Right kidney (tissue), 1 donor: Measurements from ENCODE around the gene LTBP3.
"Not testable (repeated sequence)": the region's sequence is repeated elsewhere in the genome, so short reads cannot be mapped to it uniquely, and the experiment has no call there.

Experiments used
- DNase-seq: peaks from one replicate; pipeline ENCODE4 v3.0.0-alpha.2; 2016

LTBP3 gene

DNA sequence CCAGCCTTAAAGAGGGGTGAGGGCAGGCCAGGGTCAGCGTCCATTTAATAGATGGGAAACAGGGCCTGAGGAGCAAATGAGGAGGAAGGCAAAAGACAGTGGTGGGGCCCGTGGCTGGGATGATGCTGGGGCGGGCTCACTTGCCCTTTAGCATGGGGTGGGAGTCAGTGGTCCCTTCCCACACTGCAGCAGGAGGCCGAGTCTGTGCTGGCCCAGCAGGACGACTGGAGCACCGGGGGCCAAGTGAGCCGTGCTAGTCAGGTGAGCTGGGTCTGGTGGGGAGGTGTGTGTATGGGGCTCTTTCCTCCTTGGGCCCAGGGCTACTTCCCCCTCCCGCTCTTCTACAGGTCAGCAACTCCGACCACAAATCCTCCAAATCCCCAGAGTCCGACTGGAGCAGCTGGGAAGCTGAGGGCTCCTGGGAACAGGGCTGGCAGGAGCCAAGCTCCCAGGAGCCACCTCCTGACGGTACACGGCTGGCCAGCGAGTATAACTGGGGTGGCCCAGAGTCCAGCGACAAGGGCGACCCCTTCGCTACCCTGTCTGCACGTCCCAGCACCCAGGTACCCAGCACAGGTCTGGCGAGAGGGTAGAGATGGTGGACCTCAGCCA, 20.4 kb downstream of the LTBP3 start:
- no peak for DNase-seq

GRCh38 chr11:65537296-65537597, 20.9 kb downstream of the LTBP3 start:
- no peak for DNase-seq

GRCh38 chr11:65536412-65537295, 21.5 kb downstream of the LTBP3 start:
- DNase-seq: no peak

DNA sequence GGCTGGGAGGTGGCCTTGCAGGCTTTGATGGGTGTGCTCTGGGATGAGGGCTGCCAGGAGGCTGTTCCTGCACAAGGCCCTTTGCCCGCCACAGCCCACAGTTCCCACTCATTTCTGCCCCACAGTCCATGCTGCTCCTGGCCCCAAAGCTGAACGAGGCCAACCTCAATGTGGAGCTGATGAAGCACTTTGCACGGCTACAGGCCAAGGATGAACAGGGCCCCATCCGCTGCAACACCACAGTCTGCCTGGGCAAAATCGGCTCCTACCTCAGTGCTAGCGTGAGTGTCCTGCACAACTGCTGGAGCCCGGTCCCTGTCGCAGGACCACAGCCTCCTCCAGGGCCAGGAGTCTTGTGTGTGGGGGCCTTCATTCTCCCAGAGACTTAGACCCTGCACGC, 23.1 kb downstream of the LTBP3 start:
- no peak for DNase-seq

DNA sequence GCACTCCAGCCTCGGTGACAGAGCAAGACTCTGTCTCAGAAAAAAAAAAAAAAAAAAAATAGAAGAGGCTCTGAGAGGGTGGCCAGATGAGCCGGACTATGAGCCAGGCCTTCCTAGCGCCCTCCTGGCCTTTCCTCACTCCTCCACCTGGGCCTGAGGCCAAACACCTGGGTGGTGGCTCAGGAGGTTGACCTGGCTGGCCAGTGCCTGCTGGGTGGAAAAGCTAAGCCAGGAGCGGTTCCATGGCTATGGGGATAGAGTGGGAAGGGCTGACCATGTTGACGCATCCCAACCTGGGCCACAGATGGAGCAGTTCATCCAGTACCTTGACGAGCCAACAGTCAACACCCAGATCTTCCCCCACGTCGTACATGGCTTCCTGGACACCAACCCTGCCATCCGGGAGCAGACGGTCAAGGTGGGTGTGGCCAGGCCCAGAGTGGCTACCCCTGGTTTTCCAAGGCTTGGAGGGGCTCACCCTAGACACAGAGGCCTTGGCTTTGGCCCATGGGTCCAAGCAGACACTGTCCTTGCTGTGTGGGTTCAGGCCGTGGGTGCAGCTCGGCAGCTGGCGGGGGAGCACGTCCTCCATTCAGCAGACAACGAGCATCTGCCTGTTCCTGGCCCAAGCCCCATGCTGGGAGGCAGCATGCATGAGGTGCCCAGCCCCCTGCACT, 25.6 kb downstream of the LTBP3 start:
- DNase-seq: no peak

DNA sequence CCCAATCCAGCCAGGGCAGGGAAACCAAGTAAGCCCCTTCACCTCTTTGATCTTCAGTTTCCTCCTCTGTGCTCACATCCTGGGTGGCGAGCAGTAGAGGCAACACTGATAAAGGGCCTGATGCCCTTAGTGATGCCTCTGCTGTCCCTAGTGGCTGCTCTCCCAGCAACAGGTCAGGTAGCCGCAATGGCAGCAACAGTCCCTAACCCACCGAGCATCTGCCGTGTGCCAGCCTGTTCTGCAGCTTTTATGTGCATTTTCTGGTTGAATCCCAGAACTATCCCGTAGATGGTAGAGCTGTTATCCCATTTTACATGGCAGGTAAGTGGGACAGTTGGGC, 28.0 kb downstream of the LTBP3 start:
- no peak for DNase-seq

- DNase-seq: no peak
Observed at GRCh38 chr11:65529475-65530156, 28.5 kb downstream of the LTBP3 start.

GRCh38 chr11:65528819-65529350, 29.3 kb downstream of the LTBP3 start:
- no peak for DNase-seq

DNA sequence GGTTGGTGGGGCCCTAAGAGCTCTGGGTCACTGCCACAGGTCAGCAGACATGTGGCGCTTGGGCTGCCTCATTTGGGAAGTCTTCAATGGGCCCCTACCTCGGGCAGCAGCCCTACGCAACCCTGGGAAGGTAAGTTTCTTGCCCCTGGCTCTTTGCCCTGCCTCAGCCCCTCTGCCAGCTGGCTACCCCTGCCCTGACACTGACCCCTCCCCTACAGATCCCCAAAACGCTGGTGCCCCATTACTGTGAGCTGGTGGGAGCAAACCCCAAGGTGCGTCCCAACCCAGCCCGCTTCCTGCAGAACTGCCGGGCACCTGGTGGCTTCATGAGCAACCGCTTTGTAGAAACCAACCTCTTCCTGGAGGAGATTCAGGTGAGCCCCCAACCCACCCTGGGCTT, 31.4 kb downstream of the LTBP3 start:
- DNase-seq: no peak

GRCh38 chr11:65525546-65526480, 32.3 kb downstream of the LTBP3 start:
- no peak for DNase-seq

GRCh38 chr11:65524741-65525545, 33.2 kb downstream of the LTBP3 start, which contains the start of gene SCYL1:
Gene SCYL1 (plus strand): TSS chr11:65525083. CDS start chr11:65525154, 71 bp downstream.
- DNase-seq: peak; percentile 84

DNA sequence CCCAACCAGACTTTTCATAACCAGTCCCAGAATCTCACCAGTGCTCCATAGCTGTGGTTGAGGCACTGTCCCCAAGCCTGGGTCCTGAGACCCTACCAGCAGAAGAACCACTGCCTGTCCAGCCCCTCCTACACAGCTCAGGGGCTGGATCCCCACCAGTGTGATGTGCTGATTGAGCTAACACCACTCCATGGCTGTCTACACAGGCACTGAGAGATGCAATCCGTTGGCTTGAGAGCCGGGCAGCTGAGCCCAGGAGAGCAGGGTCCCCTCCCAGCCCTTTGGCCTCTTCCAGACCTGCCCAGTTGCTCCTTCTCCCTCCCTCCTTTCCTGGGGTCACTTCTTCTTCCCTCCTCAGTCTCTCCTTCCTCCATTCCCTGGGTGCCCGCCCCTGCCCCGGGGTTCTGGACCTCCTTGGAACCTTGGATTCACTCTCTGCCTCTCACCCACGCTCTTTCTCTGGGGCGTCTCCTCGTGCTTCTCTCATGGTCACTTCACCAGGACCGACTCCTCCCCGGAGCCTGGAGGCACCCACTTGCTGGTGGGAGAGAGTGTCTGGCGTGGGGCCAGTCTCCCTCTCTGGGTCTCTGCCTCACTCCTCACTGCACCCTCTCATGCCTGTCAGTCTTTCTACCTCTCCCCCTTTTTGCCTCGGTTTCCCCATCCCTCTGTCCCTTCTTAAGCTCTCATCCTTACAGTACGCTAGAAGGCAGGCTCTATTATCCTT, 34.0 kb downstream of the LTBP3 start:
- DNase-seq: peak; percentile 64

DNA sequence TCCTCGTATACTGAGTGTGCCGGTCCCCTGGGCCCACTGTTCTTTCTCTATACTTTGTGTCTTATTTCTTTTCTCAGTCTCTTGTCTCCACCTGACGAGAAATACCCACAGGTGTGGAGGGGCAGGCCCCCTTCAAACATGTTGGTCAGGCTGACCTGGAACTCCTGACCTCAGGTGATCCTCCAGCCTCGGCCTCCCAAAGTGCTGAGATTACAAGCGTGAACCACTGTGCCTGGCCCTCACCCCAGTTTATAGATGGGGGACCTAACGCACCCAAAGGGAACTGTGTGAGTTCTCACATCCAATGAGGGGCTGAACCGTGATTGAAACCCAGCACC, 34.6 kb downstream of the LTBP3 start:
- not testable (repeated sequence) for DNase-seq

GRCh38 chr11:65522718-65523630, 35.2 kb downstream of the LTBP3 start:
- DNase-seq: peak; percentile 23

GRCh38 chr11:65521777-65522521, 36.2 kb downstream of the LTBP3 start:
- peak; percentile 18 for DNase-seq

DNA sequence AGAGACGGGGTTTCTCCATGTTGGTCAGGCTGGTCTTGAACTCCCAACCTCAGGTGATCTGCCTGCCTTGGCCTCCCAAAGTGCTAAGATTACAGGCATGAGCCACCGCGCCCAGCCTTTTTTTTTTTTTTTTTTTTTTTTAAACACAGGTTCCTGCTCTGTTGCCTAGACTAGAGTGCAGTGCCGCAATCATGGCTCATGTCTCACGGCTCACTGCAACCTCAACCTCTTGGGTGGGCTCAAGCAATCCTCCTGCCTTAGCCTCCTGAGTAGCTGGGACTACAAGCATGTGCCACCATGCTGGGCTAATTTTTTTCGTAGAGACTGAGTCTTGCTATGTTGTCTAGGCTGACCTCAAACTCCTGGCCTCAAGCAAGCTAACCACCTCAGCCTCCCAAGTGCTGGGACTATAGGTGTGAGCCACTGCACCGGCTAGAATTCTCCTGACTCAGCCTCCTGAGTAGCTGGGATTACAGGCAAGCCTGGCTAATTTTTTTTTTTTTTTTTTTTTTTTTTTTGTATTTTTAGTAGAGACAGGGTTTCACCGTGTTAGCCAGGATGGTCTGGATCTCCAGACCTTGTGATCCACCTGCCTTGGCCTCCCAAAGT, 39.1 kb downstream of the LTBP3 start:
- DNase-seq: not testable (repeated sequence)

DNA sequence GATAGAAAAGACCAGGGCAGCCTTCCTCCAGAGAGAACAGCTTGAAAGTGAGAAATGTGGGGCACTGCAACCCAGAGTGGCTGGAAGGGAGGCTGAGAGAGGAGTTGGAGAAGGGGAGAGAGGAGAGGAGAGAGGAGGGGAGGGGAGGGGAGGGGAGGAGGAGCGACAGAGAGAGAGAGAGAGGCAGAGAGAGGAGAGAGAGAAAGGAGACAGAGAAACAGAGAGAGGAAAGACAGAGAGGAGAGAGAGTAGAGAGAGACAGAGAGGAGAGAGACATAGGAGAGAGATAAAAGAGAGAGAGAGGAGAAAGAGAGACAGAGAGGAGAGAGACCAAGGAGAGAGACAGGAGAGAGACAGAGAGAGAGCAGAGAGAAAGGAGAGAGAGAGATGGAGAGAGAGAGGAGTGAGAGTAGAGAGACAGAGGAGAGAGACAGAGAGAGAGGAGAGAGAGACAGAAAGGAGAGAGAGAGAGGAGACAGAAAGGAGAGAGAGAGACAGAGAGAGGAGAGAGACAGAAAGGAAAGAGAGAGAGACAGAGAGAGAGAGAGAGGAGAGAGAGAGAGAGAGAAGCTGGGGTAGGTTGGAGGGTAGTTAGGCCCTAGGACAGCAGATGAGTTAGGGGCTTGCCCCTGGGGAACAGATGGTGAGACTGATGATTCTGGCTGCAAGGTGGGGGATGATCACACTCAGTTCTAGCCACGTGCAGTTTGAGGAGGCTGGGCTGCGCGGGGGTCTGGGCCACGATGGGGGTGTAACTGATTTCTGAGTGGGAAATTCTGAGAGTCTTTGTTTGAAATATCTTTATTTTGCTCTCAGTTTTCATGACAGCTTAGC, 41.8 kb downstream of the LTBP3 start:
- no peak for DNase-seq
